ENCODE data around the gene USP49. TPM values are rescaled to one million over a fixed set of nuclear protein-coding genes. Genes with fewer than 3 reads are reported as not detected.
"Not testable (repeated sequence)": the region's sequence is repeated elsewhere in the genome, so short reads cannot be mapped to it uniquely, and the experiment has no call there.

Gene USP49
- total RNA-seq, 1 experiment from 2014 or later: 2.3 TPM

DNA sequence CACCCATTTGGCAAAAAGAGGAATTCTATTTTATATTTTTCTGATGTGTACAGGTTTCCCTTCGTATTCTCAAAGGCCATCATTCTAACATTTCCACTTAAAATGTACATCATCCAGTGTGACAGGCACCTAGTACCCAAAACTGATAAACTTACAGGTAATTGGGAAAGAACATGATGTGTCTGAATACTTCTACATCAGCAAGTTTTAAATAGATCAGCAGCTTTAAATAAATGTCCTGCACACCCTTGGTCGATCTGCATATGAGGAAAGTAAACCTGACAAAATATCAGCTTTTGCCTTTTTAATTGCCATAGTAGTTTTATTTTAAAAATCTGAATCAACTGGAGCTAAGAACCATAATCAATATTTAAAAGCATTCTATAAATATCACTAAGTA, 81.2 kb downstream of the USP49 start:
- ChIA-PET POLR2A (ENCODE audit: unreplicated experiment) (no interaction called here), CTCF (no interaction called here)
- H4K20me1 ChIP-seq (ENCODE audit: low read length): no peaks in the 10 kb centered on the region
- no peak overlapping the region for H2AFZ ChIP-seq (ENCODE audit: low read length)
- H3K9me3 ChIP-seq (ENCODE audit: low read length): no peaks in the 10 kb centered on the region
- H3K4me1 ChIP-seq (ENCODE audit: insufficient read depth, low read length): no peaks in the 10 kb centered on the region
- H3F3A ChIP-seq (ENCODE audit: low read length, unreplicated experiment): no peaks in the 10 kb centered on the region
- intact Hi-C loops (cut with micrococcal nuclease): no loop called here
- no peaks in the 10 kb centered on the region for H3K79me2 ChIP-seq (ENCODE audit: low read length)
- H3K9me2 ChIP-seq (replicated peaks; ENCODE audit: low read length): no peaks in the 10 kb centered on the region
- H3K36me3 ChIP-seq (ENCODE audit: low read depth, low read length): no peaks in the 10 kb centered on the region
- no peak overlapping the region for H3K9ac ChIP-seq (ENCODE audit: low read length)
- TF ChIP-seq EZH2phosphoT487 (IDR thresholded peaks at IDR 0.05; ENCODE audit: borderline replicate concordance, low read length) (no peak), CTCF (conservative IDR thresholded peaks at IDR 0.05; ENCODE audit: low read depth, low read length) (no peak), EZH2 (IDR thresholded peaks at IDR 0.05; ENCODE audit: low read length, unreplicated experiment) (no peak)
- BruUV-seq (replicated peaks): no TSS peak
- no peak overlapping the region for H3K4me2 ChIP-seq (ENCODE audit: low read length)
- no peak for DNase-seq
- no peak overlapping the region for H3K27ac ChIP-seq (ENCODE audit: low read length)
- no peak overlapping the region for H3K4me3 ChIP-seq (ENCODE audit: low read length)
- H3K27me3 ChIP-seq (ENCODE audit: low read length): no peaks in the 10 kb centered on the region
- no peak for ATAC-seq

GRCh38 chr6:41813469-41813868, 81.7 kb downstream of the USP49 start:
- peak; percentile 60 for ATAC-seq
- Histone ChIP-seq H3K4me2 (ENCODE audit: low read length) (no peak overlapping the region), H3K9me3 (ENCODE audit: low read length) (no peaks in the 10 kb centered on the region), H3K9me2 (replicated peaks; ENCODE audit: low read length) (no peaks in the 10 kb centered on the region), H3K27me3 (ENCODE audit: low read length) (no peaks in the 10 kb centered on the region), H3K4me1 (ENCODE audit: insufficient read depth, low read length) (no peaks in the 10 kb centered on the region), H3F3A (ENCODE audit: low read length, unreplicated experiment) (no peaks in the 10 kb centered on the region), H4K20me1 (ENCODE audit: low read length) (no peaks in the 10 kb centered on the region), H3K36me3 (ENCODE audit: low read depth, low read length) (no peaks in the 10 kb centered on the region), H3K4me3 (ENCODE audit: low read length) (no peak overlapping the region), H3K27ac (ENCODE audit: low read length) (no peak overlapping the region), H2AFZ (ENCODE audit: low read length) (no peak overlapping the region), H3K79me2 (ENCODE audit: low read length) (no peaks in the 10 kb centered on the region), H3K9ac (ENCODE audit: low read length) (no peak overlapping the region)
- ChIA-PET CTCF (no interaction called here), POLR2A (ENCODE audit: unreplicated experiment) (no interaction called here)
- no TSS peak for BruUV-seq (replicated peaks)
- TF ChIP-seq EZH2 (IDR thresholded peaks at IDR 0.05; ENCODE audit: low read length, unreplicated experiment) (no peak), EZH2phosphoT487 (IDR thresholded peaks at IDR 0.05; ENCODE audit: borderline replicate concordance, low read length) (no peak), CTCF (conservative IDR thresholded peaks at IDR 0.05; ENCODE audit: low read depth, low read length) (no peak)
- peak; percentile 33 for DNase-seq
- intact Hi-C loops (cut with micrococcal nuclease): no loop called here

- H3K27me3 ChIP-seq (ENCODE audit: low read length); H2AFZ ChIP-seq (ENCODE audit: low read length); H3K27ac ChIP-seq (ENCODE audit: low read length); H3K4me1 ChIP-seq (ENCODE audit: insufficient read depth, low read length); H3K9me3 ChIP-seq (ENCODE audit: low read length); DNase-seq; CTCF ChIA-PET; H3K4me2 ChIP-seq (ENCODE audit: low read length); H3F3A ChIP-seq (ENCODE audit: low read length, unreplicated experiment); H3K9me2 ChIP-seq (replicated peaks; ENCODE audit: low read length); POLR2A ChIA-PET (ENCODE audit: unreplicated experiment); H3K9ac ChIP-seq (ENCODE audit: low read length); intact Hi-C loops (cut with micrococcal nuclease); BruUV-seq (replicated peaks); H3K79me2 ChIP-seq (ENCODE audit: low read length); H3K4me3 ChIP-seq (ENCODE audit: low read length); H4K20me1 ChIP-seq (ENCODE audit: low read length); H3K36me3 ChIP-seq (ENCODE audit: low read depth, low read length); ATAC-seq: not testable (repeated sequence)
Measured at GRCh38 chr6:41811946-41812345, 83.2 kb downstream of the USP49 start.

All from PC-3 (cell line).